Measurements from ENCODE around the gene TMC2.
"Not testable (repeated sequence)": the region's sequence is repeated elsewhere in the genome, so short reads cannot be mapped to it uniquely, and the experiment has no call there.

TMC2 gene

GRCh38 chr20:2524709-2525506 is 11.5 kb upstream of the TMC2 start:
- DNase-seq (ENCODE audit: low read depth in 2 of 2, low spot score in 1 of 2) = peak in 1 of 2 donors; percentile 22

GRCh38 chr20:2526218-2526583 is 10.2 kb upstream of the TMC2 start:
- not testable (repeated sequence) for DNase-seq (ENCODE audit: low read depth in 2 of 2, low spot score in 1 of 2)

- no peak for DNase-seq (ENCODE audit: low read depth in 2 of 2, low spot score in 1 of 2)
Observed at GRCh38 chr20:2527762-2528161, 8.6 kb upstream of the TMC2 start.

- no peak for DNase-seq (ENCODE audit: low read depth in 2 of 2, low spot score in 1 of 2)
Observed at GRCh38 chr20:2528671-2529271, 7.6 kb upstream of the TMC2 start.

GRCh38 chr20:2533118-2533517 is 3.3 kb upstream of the TMC2 start:
- no peak for DNase-seq (ENCODE audit: low read depth in 2 of 2, low spot score in 1 of 2)

GRCh38 chr20:2535711-2536559 is 438 bp upstream of the TMC2 start:
- DNase-seq (ENCODE audit: low read depth in 2 of 2, low spot score in 1 of 2) = no peak

GRCh38 chr20:2537101-2537500 is 728 bp downstream of the TMC2 start:
- no peak for DNase-seq (ENCODE audit: low read depth in 2 of 2, low spot score in 1 of 2)

GRCh38 chr20:2538356-2538755 is 2.0 kb downstream of the TMC2 start:
- no peak for DNase-seq (ENCODE audit: low read depth in 2 of 2, low spot score in 1 of 2)

GRCh38 chr20:2538931-2539720 is 2.8 kb downstream of the TMC2 start:
- no peak for DNase-seq (ENCODE audit: low read depth in 2 of 2, low spot score in 1 of 2)

GRCh38 chr20:2541940-2542339 is 5.6 kb downstream of the TMC2 start:
- no peak for DNase-seq (ENCODE audit: low read depth in 2 of 2, low spot score in 1 of 2)

GRCh38 chr20:2542361-2542760 is 6.0 kb downstream of the TMC2 start:
- DNase-seq (ENCODE audit: low read depth in 2 of 2, low spot score in 1 of 2) = no peak

- DNase-seq (ENCODE audit: low read depth in 2 of 2, low spot score in 1 of 2) = no peak
Observed at GRCh38 chr20:2544211-2544610, 7.8 kb downstream of the TMC2 start.

- DNase-seq (ENCODE audit: low read depth in 2 of 2, low spot score in 1 of 2) = no peak
Observed at GRCh38 chr20:2545594-2545993, 9.2 kb downstream of the TMC2 start.

- no peak for DNase-seq (ENCODE audit: low read depth in 2 of 2, low spot score in 1 of 2)
Observed at GRCh38 chr20:2557873-2558580, 21.7 kb downstream of the TMC2 start.

- no peak for DNase-seq (ENCODE audit: low read depth in 2 of 2, low spot score in 1 of 2)
Observed at GRCh38 chr20:2558581-2559278, 22.4 kb downstream of the TMC2 start.

- DNase-seq (ENCODE audit: low read depth in 2 of 2, low spot score in 1 of 2) = no peak
Observed at GRCh38 chr20:2559279-2559626, 22.9 kb downstream of the TMC2 start.

GRCh38 chr20:2559651-2560050 is 23.3 kb downstream of the TMC2 start:
- DNase-seq (ENCODE audit: low read depth in 2 of 2, low spot score in 1 of 2) = no peak

- DNase-seq (ENCODE audit: low read depth in 2 of 2, low spot score in 1 of 2) = no peak
Observed at GRCh38 chr20:2563116-2563515, 26.7 kb downstream of the TMC2 start.

- no peak for DNase-seq (ENCODE audit: low read depth in 2 of 2, low spot score in 1 of 2)
Observed at GRCh38 chr20:2564406-2564805, 28.0 kb downstream of the TMC2 start.

- DNase-seq (ENCODE audit: low read depth in 2 of 2, low spot score in 1 of 2) = no peak
Observed at GRCh38 chr20:2575682-2576081, 39.3 kb downstream of the TMC2 start.
